MG63 (cell line): ENCODE measurements around the gene GRID2. TPM values are rescaled to one million over a fixed set of nuclear protein-coding genes. Genes with fewer than 3 reads are reported as not detected.
A peak's percentile ranks its signal among the peaks of the same experiment; 100 is the strongest.
"Not testable (repeated sequence)": the region's sequence is repeated elsewhere in the genome, so short reads cannot be mapped to it uniquely, and the experiment has no call there.

Experiments used
- DNase-seq: peaks from one replicate; pipeline ENCODE4 v3.0.0-alpha.2; 2020
- H3K27me3 ChIP-seq: fragments of 250-450 bp; sonication (Bioruptor Pico); 2 replicates; pipeline ENCODE4 v1.5.1; 2020; ENCODE audit warnings: mild to moderate bottlenecking, moderate library complexity
- H3K36me3 ChIP-seq: fragments of 250-450 bp; sonication (Bioruptor Pico); 2 replicates; pipeline ENCODE4 v1.5.1; 2020; ENCODE audit warnings: mild to moderate bottlenecking, moderate library complexity
- H3K4me3 ChIP-seq: fragments of 250-450 bp; sonication (Bioruptor Pico); 2 replicates; pipeline ENCODE4 v1.5.1; 2020; ENCODE audit warnings: mild to moderate bottlenecking, moderate library complexity
- H3K9me3 ChIP-seq: fragments of 250-450 bp; sonication (Bioruptor Pico); 2 replicates; pipeline ENCODE4 v1.5.1; 2020; ENCODE audit warnings: mild to moderate bottlenecking, moderate library complexity
- total RNA-seq: library from RNA; depleted of rRNA; stranded (reverse); fragments of >200 nt; shearing (Covaris generic); gene quantifications from 2 replicates; pipeline ENCODE4 v1.2.3, GENCODE V29; 2014; ENCODE audit warnings: low replicate concordance

Gene GRID2
- total RNA-seq, 1 experiment from 2014 or later = not detected

- H3K36me3 ChIP-seq, H3K4me3 ChIP-seq, H3K27me3 ChIP-seq, DNase-seq, H3K9me3 ChIP-seq: not testable (repeated sequence)
Observed at GRCh38 chr4:92277057-92277881, 26.5 kb upstream of the GRID2 start.

GRCh38 chr4:92279296-92279695 lies 24.5 kb upstream of the GRID2 start:
- no peaks in the 10 kb centered on the region for H3K36me3 ChIP-seq
- H3K4me3 ChIP-seq = no peak overlapping the region
- no peak for DNase-seq
- no peaks in the 10 kb centered on the region for H3K9me3 ChIP-seq
- H3K27me3 ChIP-seq = no peaks in the 10 kb centered on the region

- Histone ChIP-seq H3K36me3 (no peaks in the 10 kb centered on the region), H3K4me3 (no peak overlapping the region), H3K27me3 (peaks cover 6% of the 10 kb centered on the region), H3K9me3 (no peaks in the 10 kb centered on the region)
- DNase-seq = no peak
Observed at GRCh38 chr4:92299152-92299551, 4.6 kb upstream of the GRID2 start.

- 0 out of 2 replicates have a peak overlapping the region, but pooled peaks have one; percentile 3 for H3K4me3 ChIP-seq
Observed at GRCh38 chr4:92304121-92304520, 355 bp downstream of the GRID2 start.

GRCh38 chr4:92304606-92305005 lies 840 bp downstream of the GRID2 start:
- Histone ChIP-seq H3K4me3 (no peak overlapping the region), H3K9me3 (no peaks in the 10 kb centered on the region), H3K36me3 (no peaks in the 10 kb centered on the region), H3K27me3 (peaks cover 33% of the 10 kb centered on the region)
- no peak for DNase-seq

More at GRCh38 chr4:92304121-92304520, 355 bp downstream of the GRID2 start:
- Histone ChIP-seq H3K27me3 (peaks cover 33% of the 10 kb centered on the region), H3K36me3 (no peaks in the 10 kb centered on the region), H3K9me3 (no peaks in the 10 kb centered on the region)
- no peak for DNase-seq

GRCh38 chr4:92305148-92305877 lies 1.5 kb downstream of the GRID2 start:
- Histone ChIP-seq H3K9me3 (no peaks in the 10 kb centered on the region), H3K27me3 (peaks cover 33% of the 10 kb centered on the region), H3K4me3 (peak overlapping the region; percentile 21), H3K36me3 (no peaks in the 10 kb centered on the region)
- peak; percentile 49 for DNase-seq

- DNase-seq = no peak
- H3K27me3 ChIP-seq = peaks cover 33% of the 10 kb centered on the region
- peak overlapping the region; percentile 21 for H3K4me3 ChIP-seq
- H3K9me3 ChIP-seq = no peaks in the 10 kb centered on the region
- H3K36me3 ChIP-seq = no peaks in the 10 kb centered on the region
Observed at GRCh38 chr4:92305878-92306520, 2.2 kb downstream of the GRID2 start.

GRCh38 chr4:92307181-92307580 lies 3.4 kb downstream of the GRID2 start:
- peaks cover 33% of the 10 kb centered on the region for H3K27me3 ChIP-seq
- DNase-seq = no peak

GRCh38 chr4:92307866-92308265 lies 4.1 kb downstream of the GRID2 start:
- Histone ChIP-seq H3K27me3 (peaks cover 33% of the 10 kb centered on the region), H3K9me3 (no peaks in the 10 kb centered on the region), H3K36me3 (no peaks in the 10 kb centered on the region), H3K4me3 (no peak overlapping the region)
- no peak for DNase-seq

More at GRCh38 chr4:92307181-92307580, 3.4 kb downstream of the GRID2 start:
- Histone ChIP-seq H3K36me3 (no peaks in the 10 kb centered on the region), H3K9me3 (no peaks in the 10 kb centered on the region), H3K4me3 (no peak overlapping the region)

- DNase-seq = no peak
- H3K27me3 ChIP-seq = no peaks in the 10 kb centered on the region
- no peaks in the 10 kb centered on the region for H3K36me3 ChIP-seq
- H3K9me3 ChIP-seq = no peaks in the 10 kb centered on the region
- H3K4me3 ChIP-seq = no peak overlapping the region
Observed at GRCh38 chr4:92317047-92317446, 13.3 kb downstream of the GRID2 start.

- no peak for DNase-seq
- H3K36me3 ChIP-seq = no peaks in the 10 kb centered on the region
- no peaks in the 10 kb centered on the region for H3K9me3 ChIP-seq
- no peak overlapping the region for H3K4me3 ChIP-seq
- H3K27me3 ChIP-seq = no peaks in the 10 kb centered on the region
Observed at GRCh38 chr4:92328095-92328494, 24.3 kb downstream of the GRID2 start.

GRCh38 chr4:92333016-92333415 lies 29.2 kb downstream of the GRID2 start:
- no peaks in the 10 kb centered on the region for H3K9me3 ChIP-seq
- H3K27me3 ChIP-seq = no peaks in the 10 kb centered on the region
- H3K36me3 ChIP-seq = no peaks in the 10 kb centered on the region
- no peak overlapping the region for H3K4me3 ChIP-seq
- no peak for DNase-seq

GRCh38 chr4:92334716-92335350 lies 31.1 kb downstream of the GRID2 start:
- Histone ChIP-seq H3K27me3 (no peaks in the 10 kb centered on the region), H3K36me3 (no peaks in the 10 kb centered on the region), H3K9me3 (no peaks in the 10 kb centered on the region), H3K4me3 (no peak overlapping the region)
- no peak for DNase-seq

GRCh38 chr4:92339676-92340075 lies 35.9 kb downstream of the GRID2 start:
- DNase-seq = no peak
- Histone ChIP-seq H3K4me3 (no peak overlapping the region), H3K9me3 (no peaks in the 10 kb centered on the region), H3K36me3 (no peaks in the 10 kb centered on the region), H3K27me3 (no peaks in the 10 kb centered on the region)

GRCh38 chr4:92344216-92344615 lies 40.5 kb downstream of the GRID2 start:
- Histone ChIP-seq H3K9me3 (no peaks in the 10 kb centered on the region), H3K27me3 (no peaks in the 10 kb centered on the region), H3K4me3 (no peak overlapping the region), H3K36me3 (no peaks in the 10 kb centered on the region)
- DNase-seq = no peak

- Histone ChIP-seq H3K36me3 (no peaks in the 10 kb centered on the region), H3K9me3 (no peaks in the 10 kb centered on the region), H3K27me3 (no peaks in the 10 kb centered on the region), H3K4me3 (no peak overlapping the region)
- DNase-seq = no peak
Observed at GRCh38 chr4:92346289-92346688, 42.5 kb downstream of the GRID2 start.

- Histone ChIP-seq H3K27me3 (no peaks in the 10 kb centered on the region), H3K36me3 (no peaks in the 10 kb centered on the region), H3K4me3 (no peak overlapping the region), H3K9me3 (no peaks in the 10 kb centered on the region)
- no peak for DNase-seq
Observed at GRCh38 chr4:92357966-92358365, 54.2 kb downstream of the GRID2 start.
